HG03159 (cell line): ENCODE results near the gene XPO6.

Experiments used
- ATAC-seq: cut with Tn5 transposase; IDR thresholded peaks from one replicate; pipeline ENCODE4 v1.9.1; 2021; ENCODE audit warnings: mild to moderate bottlenecking, moderate library complexity; ENCODE audit not compliant: unreplicated experiment

Gene XPO6

DNA sequence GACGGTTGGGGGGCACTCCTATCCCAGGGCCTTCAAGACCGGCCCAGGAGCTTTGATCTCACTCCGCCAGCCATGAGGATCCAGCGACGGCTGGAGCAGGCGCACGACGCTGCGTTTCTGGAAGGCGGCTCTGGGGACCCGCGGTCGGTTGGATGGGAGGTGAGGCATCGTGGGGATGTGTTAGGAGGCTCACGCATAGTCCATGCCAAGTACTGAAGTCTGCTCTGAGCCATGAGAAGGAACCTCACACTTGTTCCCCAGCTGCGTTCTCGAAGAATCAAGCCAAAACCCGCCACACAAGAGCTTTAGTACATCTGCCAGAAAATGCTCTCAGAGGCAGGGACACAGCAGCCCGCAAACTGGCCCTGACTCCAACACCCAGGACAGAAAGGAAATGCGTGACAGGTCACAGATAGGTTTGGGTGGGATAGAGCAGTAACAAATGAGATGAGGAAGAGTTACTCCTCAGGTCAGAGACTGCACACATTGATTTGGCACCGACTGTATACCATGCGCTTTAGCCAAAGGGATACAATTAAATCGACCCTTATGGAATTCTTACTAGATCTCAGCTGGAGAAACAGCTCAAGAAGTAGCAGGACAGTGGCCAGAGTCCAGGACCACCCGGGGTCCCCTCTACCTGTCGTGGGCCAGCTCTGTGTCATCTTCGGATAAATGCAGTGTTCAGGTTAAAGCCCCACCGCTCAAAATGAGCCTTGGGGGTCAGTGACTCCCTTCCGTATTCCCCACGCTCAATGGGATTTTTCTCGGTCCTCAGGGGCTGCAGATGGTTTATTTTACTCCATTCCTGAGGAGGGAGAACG lies 141.6 kb downstream of the XPO6 start:
- no peak for ATAC-seq

DNA sequence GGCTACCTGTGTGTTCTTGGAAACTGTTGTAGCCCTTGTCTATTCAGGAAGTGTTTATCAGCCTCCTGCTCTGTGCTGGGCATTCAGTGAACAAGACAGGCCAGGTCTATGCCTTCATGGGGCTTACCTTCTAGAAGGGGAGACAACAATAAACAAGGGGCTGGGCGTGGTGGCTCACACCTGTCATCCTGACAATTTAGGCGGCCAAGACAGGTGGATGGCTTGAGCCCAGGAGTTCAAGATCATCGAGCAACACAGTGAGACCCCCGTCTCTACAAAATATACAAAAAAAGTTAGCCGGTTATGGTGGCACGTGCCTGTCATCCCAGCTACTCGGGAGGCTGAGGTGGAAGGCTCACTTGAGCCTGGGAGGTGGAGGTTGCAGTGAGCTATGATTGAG lies 142.8 kb downstream of the XPO6 start:
- ATAC-seq = no peak

GRCh38 chr16:28067604-28068379 lies 144.0 kb downstream of the XPO6 start:
- ATAC-seq = no peak

DNA sequence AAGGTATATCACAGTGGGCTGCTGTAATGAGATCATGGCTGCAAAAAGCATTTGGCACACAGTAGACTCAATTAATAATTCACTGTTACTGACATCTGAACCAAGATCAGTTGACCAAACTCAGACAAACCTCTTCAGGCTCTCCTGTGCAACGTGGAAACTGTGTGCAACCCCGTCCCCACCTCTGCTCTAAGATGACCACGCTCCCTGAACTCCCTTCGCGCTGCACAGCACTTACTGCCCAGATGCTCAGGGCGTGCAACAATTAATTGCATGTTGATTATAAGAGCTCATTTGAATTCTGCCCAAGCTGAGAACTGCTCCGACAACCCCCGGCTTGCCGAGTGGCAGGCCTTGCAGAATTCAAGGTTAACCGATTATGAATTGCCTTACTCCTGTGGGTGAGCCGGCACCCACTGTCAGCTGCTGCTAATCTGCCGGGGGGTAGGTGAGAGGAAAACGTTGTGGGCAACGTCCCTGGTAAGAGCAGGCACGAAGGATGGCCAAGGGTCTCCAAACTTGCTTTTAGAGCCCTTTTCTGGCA lies 147.0 kb downstream of the XPO6 start:
- ATAC-seq = no peak

DNA sequence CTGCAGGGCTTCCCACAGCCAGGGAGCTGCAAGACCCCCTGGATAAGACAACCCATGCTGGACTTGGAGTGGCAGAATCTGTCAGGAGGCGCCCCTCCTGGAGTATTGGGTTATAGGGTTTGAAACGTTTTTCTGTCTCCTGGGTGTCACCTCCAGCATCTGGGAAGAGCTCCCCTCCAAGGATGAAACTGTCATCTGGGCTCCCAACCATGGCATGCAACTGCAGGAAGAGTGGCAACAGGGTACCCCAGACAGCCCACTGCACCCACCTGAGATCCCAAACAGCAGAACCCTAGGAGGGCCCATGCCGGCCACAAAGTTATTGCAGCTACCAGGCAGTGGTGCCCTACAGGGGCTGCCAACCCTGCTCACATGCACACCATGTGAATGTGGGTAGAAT lies 147.6 kb downstream of the XPO6 start:
- ATAC-seq = no peak

- no peak for ATAC-seq
These were observed 148.1 kb downstream of the XPO6 start, which contains the start of gene GSG1L for GRCh38 chr16:28063591-28064061. Gene GSG1L (minus strand): TSS chr16:28063714. CDS start chr16:28063424, 290 bp downstream.

GRCh38 chr16:28062847-28063521 lies 148.8 kb downstream of the XPO6 start:
- no peak for ATAC-seq

GRCh38 chr16:28062261-28062846 lies 149.4 kb downstream of the XPO6 start:
- no peak for ATAC-seq

DNA sequence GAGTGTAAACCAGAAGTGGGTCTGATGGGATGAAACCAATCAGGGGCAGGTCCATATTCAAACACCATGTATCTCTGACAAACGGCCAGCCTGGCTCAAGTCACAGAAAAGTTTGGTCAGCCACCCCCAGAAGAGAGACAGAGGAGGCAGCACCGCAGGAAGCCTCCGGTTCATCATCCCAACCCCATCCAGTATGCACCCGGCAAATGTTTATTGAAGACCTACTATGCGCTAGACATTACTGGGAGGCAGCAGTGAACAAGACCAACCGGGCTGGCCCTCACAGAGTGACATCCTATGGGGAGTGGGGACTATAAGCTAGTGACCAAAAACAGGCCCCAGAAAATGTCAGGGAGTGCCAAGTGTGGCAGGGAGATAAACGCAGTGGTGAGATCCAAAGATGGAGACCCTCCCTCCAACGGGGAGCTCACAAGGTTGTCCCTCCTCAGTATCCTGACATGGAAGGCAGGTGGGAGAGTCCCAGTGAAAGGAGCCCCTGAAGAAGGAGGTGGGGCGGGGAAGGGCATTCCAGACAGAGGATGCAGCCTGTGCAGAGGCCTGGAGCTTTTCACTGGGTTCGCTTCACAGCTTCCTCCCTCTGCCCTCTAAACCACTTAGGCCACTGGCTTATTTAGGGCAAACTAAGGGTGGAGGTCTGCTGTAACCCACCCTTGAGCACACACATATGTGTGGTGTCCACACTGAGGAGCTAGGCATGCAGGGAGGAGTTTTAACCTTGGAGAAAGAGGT lies 150.2 kb downstream of the XPO6 start:
- no peak for ATAC-seq

- no peak for ATAC-seq
These were observed 151.8 kb downstream of the XPO6 start for GRCh38 chr16:28059841-28060575.

DNA sequence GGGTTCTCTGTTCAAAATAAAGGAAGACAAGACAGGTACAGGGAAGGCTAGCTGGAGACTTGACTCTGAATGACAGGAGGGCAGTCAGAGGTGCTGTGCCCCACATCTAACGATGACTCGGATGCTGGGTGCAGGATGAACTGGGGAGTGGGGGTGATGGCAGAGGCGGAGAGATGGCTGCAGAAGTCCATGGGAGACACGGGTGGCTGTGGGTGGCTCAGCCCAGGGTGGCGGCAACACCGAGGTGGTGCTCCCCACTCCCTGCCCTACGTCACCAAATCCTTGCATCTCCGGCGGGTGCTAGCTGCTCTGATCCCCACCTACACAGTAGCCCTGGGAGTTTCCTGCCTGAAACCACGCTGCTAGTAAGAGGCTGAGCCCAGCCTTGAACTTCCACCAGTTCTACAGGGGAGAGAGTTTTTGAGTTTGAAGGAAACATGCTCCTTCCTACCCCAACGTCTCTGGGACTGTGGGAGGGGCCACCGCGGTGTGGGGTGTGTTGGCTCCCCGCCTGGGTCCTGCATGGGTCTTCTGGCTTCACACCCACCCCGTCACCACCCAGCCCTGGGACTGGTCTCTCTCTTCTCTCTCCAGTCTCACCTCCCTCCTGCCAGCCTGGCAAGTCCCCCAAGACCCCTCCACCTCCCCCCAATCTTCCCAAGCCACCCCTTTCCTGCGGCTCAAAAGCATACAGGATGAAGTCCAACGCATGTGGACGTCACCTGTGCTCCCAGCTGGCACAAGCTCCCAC lies 152.8 kb downstream of the XPO6 start:
- ATAC-seq = no peak

GRCh38 chr16:28057949-28058348 lies 153.8 kb downstream of the XPO6 start:
- ATAC-seq = no peak

GRCh38 chr16:28053461-28053860 lies 158.3 kb downstream of the XPO6 start:
- no peak for ATAC-seq

GRCh38 chr16:28052274-28053128 lies 159.3 kb downstream of the XPO6 start:
- ATAC-seq = no peak

GRCh38 chr16:28051486-28051885 lies 160.3 kb downstream of the XPO6 start:
- no peak for ATAC-seq
